NCI-H2107 treated with DMSO at 0.1 percent for 48 hours (cell line): ENCODE data around the gene MYOD1.

ENCODE experiments used
- DNase-seq: peaks from one replicate; lab custom pipeline; 2025; ENCODE audit not compliant: unreplicated experiment; lab: John Stamatoyannopoulos, UW

The MYOD1 gene

DNA sequence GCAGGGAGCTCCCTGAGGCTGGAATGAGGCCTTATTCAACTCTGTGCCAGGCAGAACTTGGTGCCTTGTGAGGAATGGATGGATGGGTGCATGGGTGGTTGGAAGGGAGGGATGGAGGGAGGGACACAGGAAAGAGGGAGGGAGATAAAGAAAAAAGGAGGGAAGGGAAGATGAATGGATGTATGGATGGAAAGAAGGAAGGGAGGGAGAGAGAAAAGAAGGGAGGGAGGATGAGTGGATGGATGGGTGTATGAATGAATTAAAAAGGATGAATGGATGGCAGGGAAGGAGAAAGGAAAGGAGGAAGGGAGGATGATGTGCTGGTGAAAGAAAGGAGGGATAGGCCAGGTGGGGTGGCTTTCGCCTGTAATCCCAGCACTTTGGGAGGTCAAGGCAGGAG, 49.8 kb downstream of the MYOD1 start:
- no peak for DNase-seq

DNA sequence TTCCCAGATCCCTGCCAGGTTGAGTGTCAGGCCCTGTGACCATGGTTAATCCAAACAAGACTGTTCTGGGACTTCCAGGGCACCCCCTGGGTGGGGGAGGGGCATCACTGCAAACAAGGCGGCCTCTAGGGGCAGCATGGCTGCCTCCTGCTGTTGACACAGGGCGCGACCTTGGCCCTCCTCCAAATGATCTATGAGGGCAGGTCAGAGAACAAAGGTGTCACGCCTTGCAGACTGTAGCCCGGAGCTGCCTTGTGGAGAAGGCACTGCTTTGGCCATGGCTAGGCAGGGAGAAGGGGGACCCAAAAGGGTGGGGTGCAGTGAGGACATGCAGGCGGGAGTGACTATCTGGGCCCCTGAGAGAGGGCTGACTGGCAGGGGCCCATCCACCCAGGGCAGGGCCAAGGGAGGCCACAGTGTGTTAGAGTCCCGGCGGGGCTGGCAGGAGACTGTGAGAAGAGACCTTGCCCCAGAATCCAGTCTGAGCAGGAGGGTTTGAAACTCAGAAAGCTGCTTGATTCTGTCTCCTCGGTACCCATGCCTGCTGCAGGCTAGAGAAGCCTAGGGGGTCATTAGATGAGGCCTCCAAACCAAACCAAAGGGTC, 50.8 kb downstream of the MYOD1 start:
- no peak for DNase-seq

GRCh38 chr11:17770917-17771316, 51.5 kb downstream of the MYOD1 start:
- DNase-seq: no peak

DNA sequence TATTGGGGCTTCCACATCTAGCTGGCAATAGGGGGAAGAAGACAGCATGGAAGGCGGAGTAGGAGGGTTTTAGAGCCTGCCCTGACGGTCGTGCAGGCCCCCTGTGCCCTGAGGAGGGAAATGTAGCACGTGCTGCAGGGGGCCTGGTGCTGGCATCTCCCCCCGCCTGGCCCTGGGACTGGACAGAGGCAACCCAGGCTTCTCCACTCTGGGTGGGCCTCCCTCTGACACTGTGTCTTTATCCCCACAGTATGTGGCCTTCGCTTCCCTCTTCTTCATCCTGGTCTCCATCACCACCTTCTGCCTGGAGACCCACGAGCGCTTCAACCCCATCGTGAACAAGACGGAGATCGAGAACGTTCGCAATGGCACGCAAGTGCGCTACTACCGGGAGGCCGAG, 52.0 kb downstream of the MYOD1 start:
- DNase-seq: no peak
